ENCODE data around the gene FZD7.

FZD7 gene

GRCh38 chr2:202040079-202040844 lies 6.6 kb downstream of the FZD7 start:
- H3K27me3 ChIP-seq (ENCODE audit: control insufficient read depth, insufficient read depth, low read length): peaks cover 5% of the 10 kb centered on the region
- no peak overlapping the region for H3K4me2 ChIP-seq (ENCODE audit: low read length)
- H3K36me3 ChIP-seq (ENCODE audit: insufficient read depth, low read length): peaks cover 5% of the 10 kb centered on the region
- H3K4me3 ChIP-seq (ENCODE audit: low read length): no peak overlapping the region
- H3K4me1 ChIP-seq (ENCODE audit: control insufficient read depth, insufficient read depth, low read length): peaks cover 21% of the 10 kb centered on the region
- H3K9ac ChIP-seq (ENCODE audit: low read depth, low read length): no peak overlapping the region
- no peaks in the 10 kb centered on the region for H3K9me3 ChIP-seq (replicated peaks; ENCODE audit: low read length)

DNA sequence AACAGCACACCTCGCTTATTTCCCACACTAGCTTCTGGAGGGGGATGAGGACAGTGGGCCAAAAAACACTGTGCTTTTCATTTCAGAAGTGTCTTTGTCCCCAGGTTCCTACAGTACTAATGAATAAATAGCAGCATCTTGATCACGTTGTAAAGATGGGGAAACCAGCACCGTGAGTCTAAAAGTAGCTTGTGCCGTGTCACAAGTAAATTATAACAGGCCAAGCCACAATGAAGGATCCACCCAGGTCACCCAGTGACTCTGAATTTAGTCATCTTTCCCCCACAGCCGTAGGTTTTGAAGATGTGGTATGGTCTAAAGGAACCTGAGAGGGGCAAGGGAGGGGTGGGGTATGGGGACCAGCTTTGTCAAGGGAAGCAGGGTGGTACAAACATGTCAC lies 8.8 kb downstream of the FZD7 start:
- peaks cover 15% of the 10 kb centered on the region for H3K27me3 ChIP-seq (ENCODE audit: control insufficient read depth, insufficient read depth, low read length)
- H3K4me2 ChIP-seq (ENCODE audit: low read length): no peak overlapping the region
- no peaks in the 10 kb centered on the region for H3K36me3 ChIP-seq (ENCODE audit: insufficient read depth, low read length)
- H3K4me3 ChIP-seq (ENCODE audit: low read length): no peak overlapping the region
- no peaks in the 10 kb centered on the region for H3K9me3 ChIP-seq (replicated peaks; ENCODE audit: low read length)
- H3K9ac ChIP-seq (ENCODE audit: low read depth, low read length): no peak overlapping the region
- peaks cover 10% of the 10 kb centered on the region for H3K4me1 ChIP-seq (ENCODE audit: control insufficient read depth, insufficient read depth, low read length)

DNA sequence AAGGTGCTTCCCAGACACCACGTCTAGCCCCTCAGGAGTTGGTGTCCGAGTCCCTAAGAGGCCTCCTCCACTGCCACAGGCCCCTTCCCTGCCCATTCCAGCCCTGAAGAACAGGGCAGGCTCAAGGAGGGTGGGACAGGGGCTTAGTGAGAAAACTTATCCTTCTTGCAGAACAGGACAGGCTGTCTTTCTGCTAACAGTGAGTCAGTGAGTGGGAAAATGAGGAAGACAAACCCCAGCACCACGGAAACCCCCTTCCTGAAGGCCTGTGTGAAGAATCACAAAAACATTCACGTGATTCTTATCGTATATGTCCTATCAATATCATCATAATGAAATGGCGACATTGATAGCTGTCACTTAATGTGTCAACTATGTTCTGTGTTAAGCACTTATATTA lies 9.8 kb downstream of the FZD7 start:
- no peaks in the 10 kb centered on the region for H3K36me3 ChIP-seq (ENCODE audit: insufficient read depth, low read length)
- H3K27me3 ChIP-seq (ENCODE audit: control insufficient read depth, insufficient read depth, low read length): peaks cover 17% of the 10 kb centered on the region
- H3K4me1 ChIP-seq (ENCODE audit: control insufficient read depth, insufficient read depth, low read length): peaks cover 8% of the 10 kb centered on the region
- no peak overlapping the region for H3K9ac ChIP-seq (ENCODE audit: low read depth, low read length)
- no peak overlapping the region for H3K4me2 ChIP-seq (ENCODE audit: low read length)
- no peaks in the 10 kb centered on the region for H3K9me3 ChIP-seq (replicated peaks; ENCODE audit: low read length)
- no peak overlapping the region for H3K4me3 ChIP-seq (ENCODE audit: low read length)

GRCh38 chr2:202044777-202045176 lies 11.1 kb downstream of the FZD7 start:
- H3K9ac ChIP-seq (ENCODE audit: low read depth, low read length): no peak overlapping the region
- no peaks in the 10 kb centered on the region for H3K4me1 ChIP-seq (ENCODE audit: control insufficient read depth, insufficient read depth, low read length)
- H3K36me3 ChIP-seq (ENCODE audit: insufficient read depth, low read length): no peaks in the 10 kb centered on the region
- no peak overlapping the region for H3K4me3 ChIP-seq (ENCODE audit: low read length)
- no peak overlapping the region for H3K4me2 ChIP-seq (ENCODE audit: low read length)
- peaks cover 17% of the 10 kb centered on the region for H3K27me3 ChIP-seq (ENCODE audit: control insufficient read depth, insufficient read depth, low read length)
- no peaks in the 10 kb centered on the region for H3K9me3 ChIP-seq (replicated peaks; ENCODE audit: low read length)

DNA sequence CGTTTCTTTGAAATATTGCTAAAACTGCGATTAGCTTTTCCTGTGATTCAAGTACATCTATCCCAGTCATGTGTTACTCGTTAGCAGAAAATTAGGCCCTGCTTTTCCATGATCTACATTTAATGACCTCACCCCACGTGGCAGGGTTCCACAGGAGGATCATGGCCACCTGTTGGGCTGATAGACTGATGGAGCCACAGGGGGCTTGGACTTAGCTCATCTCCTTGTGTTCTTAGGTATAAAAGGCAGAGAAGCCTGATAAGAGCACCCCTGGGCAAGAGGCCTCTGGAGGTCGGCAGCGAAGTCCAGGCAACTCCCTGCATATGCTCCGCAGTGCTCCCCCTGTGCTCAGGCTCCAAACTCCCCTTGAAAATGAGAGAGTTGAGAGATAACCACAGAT lies 12.9 kb downstream of the FZD7 start:
- no peak overlapping the region for H3K9ac ChIP-seq (ENCODE audit: low read depth, low read length)
- H3K27me3 ChIP-seq (ENCODE audit: control insufficient read depth, insufficient read depth, low read length): peaks cover 27% of the 10 kb centered on the region

GRCh38 chr2:202049092-202049728 lies 15.6 kb downstream of the FZD7 start:
- Histone ChIP-seq H3K27me3 (ENCODE audit: control insufficient read depth, insufficient read depth, low read length) (peaks cover 31% of the 10 kb centered on the region), H3K9me3 (replicated peaks; ENCODE audit: low read length) (no peaks in the 10 kb centered on the region)

More for the DNA sequence above, 12.9 kb downstream of the FZD7 start:
- Histone ChIP-seq H3K4me1 (ENCODE audit: control insufficient read depth, insufficient read depth, low read length) (no peaks in the 10 kb centered on the region), H3K36me3 (ENCODE audit: insufficient read depth, low read length) (no peaks in the 10 kb centered on the region), H3K4me2 (ENCODE audit: low read length) (no peak overlapping the region), H3K9me3 (replicated peaks; ENCODE audit: low read length) (no peaks in the 10 kb centered on the region), H3K4me3 (ENCODE audit: low read length) (no peak overlapping the region)

GRCh38 chr2:202049840-202050239 lies 16.2 kb downstream of the FZD7 start:
- Histone ChIP-seq H3K4me1 (ENCODE audit: control insufficient read depth, insufficient read depth, low read length) (no peaks in the 10 kb centered on the region), H3K36me3 (ENCODE audit: insufficient read depth, low read length) (no peaks in the 10 kb centered on the region), H3K4me2 (ENCODE audit: low read length) (no peak overlapping the region), H3K9ac (ENCODE audit: low read depth, low read length) (no peak overlapping the region), H3K4me3 (ENCODE audit: low read length) (no peak overlapping the region), H3K9me3 (replicated peaks; ENCODE audit: low read length) (no peaks in the 10 kb centered on the region), H3K27me3 (ENCODE audit: control insufficient read depth, insufficient read depth, low read length) (peaks cover 36% of the 10 kb centered on the region)

More at GRCh38 chr2:202049092-202049728, 15.6 kb downstream of the FZD7 start:
- Histone ChIP-seq H3K9ac (ENCODE audit: low read depth, low read length) (no peak overlapping the region), H3K4me2 (ENCODE audit: low read length) (no peak overlapping the region), H3K36me3 (ENCODE audit: insufficient read depth, low read length) (no peaks in the 10 kb centered on the region), H3K4me3 (ENCODE audit: low read length) (no peak overlapping the region), H3K4me1 (ENCODE audit: control insufficient read depth, insufficient read depth, low read length) (no peaks in the 10 kb centered on the region)

- Histone ChIP-seq H3K9ac (ENCODE audit: low read depth, low read length) (no peak overlapping the region), H3K36me3 (ENCODE audit: insufficient read depth, low read length) (no peaks in the 10 kb centered on the region), H3K4me1 (ENCODE audit: control insufficient read depth, insufficient read depth, low read length) (no peaks in the 10 kb centered on the region), H3K27me3 (ENCODE audit: control insufficient read depth, insufficient read depth, low read length) (peaks cover 31% of the 10 kb centered on the region), H3K4me3 (ENCODE audit: low read length) (no peak overlapping the region), H3K4me2 (ENCODE audit: low read length) (no peak overlapping the region), H3K9me3 (replicated peaks; ENCODE audit: low read length) (no peaks in the 10 kb centered on the region)
Observed at GRCh38 chr2:202050652-202051051, 17.0 kb downstream of the FZD7 start.

DNA sequence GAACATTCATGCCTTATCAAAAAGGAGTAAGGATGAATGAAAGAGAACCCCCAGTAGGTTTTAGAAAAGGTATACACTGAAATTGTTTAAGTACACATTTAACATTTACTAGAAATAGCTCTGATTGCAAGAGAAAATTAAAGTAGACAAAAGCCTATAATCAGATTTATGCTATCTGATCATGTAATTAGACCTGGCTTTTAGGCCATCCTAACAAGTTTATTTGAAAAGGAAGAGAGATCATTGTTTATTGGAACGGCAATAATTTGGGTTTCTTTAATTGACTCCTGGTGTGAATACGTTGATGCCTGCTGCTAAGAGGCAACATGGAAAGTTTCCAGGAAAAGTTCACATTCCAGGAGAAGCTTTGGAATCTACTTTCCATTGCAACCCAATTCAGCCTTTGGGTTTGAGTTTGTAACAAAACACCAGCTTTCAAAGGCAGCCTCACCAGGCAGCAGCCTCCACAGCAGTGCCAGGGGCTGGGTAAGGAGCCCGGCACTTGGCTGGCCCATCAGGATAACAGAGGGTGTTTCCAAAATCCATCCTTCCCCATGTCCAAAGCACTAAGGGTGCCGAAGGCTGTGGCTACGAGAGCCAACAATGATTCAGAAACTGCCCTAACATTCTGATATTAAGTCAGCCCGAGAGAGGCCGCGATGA lies 18.0 kb downstream of the FZD7 start:
- H3K4me2 ChIP-seq (ENCODE audit: low read length): no peak overlapping the region
- H3K36me3 ChIP-seq (ENCODE audit: insufficient read depth, low read length): no peaks in the 10 kb centered on the region
- H3K9me3 ChIP-seq (replicated peaks; ENCODE audit: low read length): no peaks in the 10 kb centered on the region
- H3K4me1 ChIP-seq (ENCODE audit: control insufficient read depth, insufficient read depth, low read length): no peaks in the 10 kb centered on the region
- no peak overlapping the region for H3K4me3 ChIP-seq (ENCODE audit: low read length)
- no peak overlapping the region for H3K9ac ChIP-seq (ENCODE audit: low read depth, low read length)
- H3K27me3 ChIP-seq (ENCODE audit: control insufficient read depth, insufficient read depth, low read length): peaks cover 31% of the 10 kb centered on the region

GRCh38 chr2:202052235-202052634 lies 18.6 kb downstream of the FZD7 start:
- Histone ChIP-seq H3K4me3 (ENCODE audit: low read length) (no peak overlapping the region), H3K27me3 (ENCODE audit: control insufficient read depth, insufficient read depth, low read length) (peaks cover 30% of the 10 kb centered on the region), H3K9ac (ENCODE audit: low read depth, low read length) (no peak overlapping the region), H3K4me1 (ENCODE audit: control insufficient read depth, insufficient read depth, low read length) (no peaks in the 10 kb centered on the region), H3K36me3 (ENCODE audit: insufficient read depth, low read length) (no peaks in the 10 kb centered on the region), H3K4me2 (ENCODE audit: low read length) (no peak overlapping the region), H3K9me3 (replicated peaks; ENCODE audit: low read length) (no peaks in the 10 kb centered on the region)

- peaks cover 34% of the 10 kb centered on the region for H3K27me3 ChIP-seq (ENCODE audit: control insufficient read depth, insufficient read depth, low read length)
- no peaks in the 10 kb centered on the region for H3K36me3 ChIP-seq (ENCODE audit: insufficient read depth, low read length)
- no peaks in the 10 kb centered on the region for H3K4me1 ChIP-seq (ENCODE audit: control insufficient read depth, insufficient read depth, low read length)
- no peak overlapping the region for H3K4me2 ChIP-seq (ENCODE audit: low read length)
- H3K9me3 ChIP-seq (replicated peaks; ENCODE audit: low read length): no peaks in the 10 kb centered on the region
- no peak overlapping the region for H3K9ac ChIP-seq (ENCODE audit: low read depth, low read length)
- H3K4me3 ChIP-seq (ENCODE audit: low read length): no peak overlapping the region
Observed at GRCh38 chr2:202054679-202055078, 21.0 kb downstream of the FZD7 start.
